Esophagus muscularis mucosa (tissue), 4 donors: ENCODE measurements around the gene MMP15.

Experiments used
- EP300 ChIP-seq: sonication (generic); formaldehyde crosslinking; IDR thresholded peaks from one replicate; pipeline ENCODE4 v1.6.1; 2017; ENCODE audit warnings: antibody characterized with exemption
- POLR2AphosphoS5 ChIP-seq, 2 donors: sonication (generic); formaldehyde crosslinking; IDR thresholded peaks; one replicate each; pipeline ENCODE4 v1.6.1; 2017; ENCODE audit warnings: antibody characterized with exemption in 2 of 2
- TF ChIP-seq, protein P1 (sequence below), 3 experiments: fragments of 200-600 bp in 2 of 3; fragments of 450-650 bp in 1 of 3; sonication (generic) in 2 of 3; IDR thresholded peaks; one replicate each; pipeline ENCODE4 v1.5.1; 2017 to 2019; ENCODE audit warnings: antibody characterized with exemption in 3 of 3, mild to moderate bottlenecking in 2 of 3, moderate library complexity in 1 of 3

DNA sequence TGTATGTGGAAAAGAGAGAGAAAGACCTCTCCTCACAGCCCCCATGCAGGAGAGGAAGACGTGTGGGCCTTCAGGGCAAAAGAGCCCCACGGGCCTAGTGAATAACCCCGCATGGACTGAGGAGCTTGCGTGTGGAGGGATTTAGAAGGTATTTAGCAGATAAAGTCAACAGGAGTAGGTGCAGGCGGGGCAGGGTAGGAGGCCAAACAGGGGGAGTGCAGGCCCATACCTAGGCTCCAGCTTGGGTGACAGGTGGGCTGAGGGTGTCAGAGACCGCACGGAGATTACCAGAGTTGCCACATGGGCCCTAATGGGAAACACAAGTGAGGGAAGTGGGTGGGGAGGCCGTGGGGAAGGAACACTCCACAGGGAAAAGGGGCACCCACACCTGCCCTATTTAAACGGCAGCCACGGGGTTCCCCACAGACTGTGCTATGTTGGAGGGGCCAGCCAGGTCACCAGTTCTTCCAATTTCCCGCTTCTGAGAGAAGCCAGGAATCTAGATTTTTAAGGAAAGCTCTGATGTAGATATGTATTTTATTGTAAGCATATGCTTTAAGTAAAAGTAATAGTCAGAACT, 46.5 kb upstream of the MMP15 start:
- TF ChIP-seq, protein P1, sequence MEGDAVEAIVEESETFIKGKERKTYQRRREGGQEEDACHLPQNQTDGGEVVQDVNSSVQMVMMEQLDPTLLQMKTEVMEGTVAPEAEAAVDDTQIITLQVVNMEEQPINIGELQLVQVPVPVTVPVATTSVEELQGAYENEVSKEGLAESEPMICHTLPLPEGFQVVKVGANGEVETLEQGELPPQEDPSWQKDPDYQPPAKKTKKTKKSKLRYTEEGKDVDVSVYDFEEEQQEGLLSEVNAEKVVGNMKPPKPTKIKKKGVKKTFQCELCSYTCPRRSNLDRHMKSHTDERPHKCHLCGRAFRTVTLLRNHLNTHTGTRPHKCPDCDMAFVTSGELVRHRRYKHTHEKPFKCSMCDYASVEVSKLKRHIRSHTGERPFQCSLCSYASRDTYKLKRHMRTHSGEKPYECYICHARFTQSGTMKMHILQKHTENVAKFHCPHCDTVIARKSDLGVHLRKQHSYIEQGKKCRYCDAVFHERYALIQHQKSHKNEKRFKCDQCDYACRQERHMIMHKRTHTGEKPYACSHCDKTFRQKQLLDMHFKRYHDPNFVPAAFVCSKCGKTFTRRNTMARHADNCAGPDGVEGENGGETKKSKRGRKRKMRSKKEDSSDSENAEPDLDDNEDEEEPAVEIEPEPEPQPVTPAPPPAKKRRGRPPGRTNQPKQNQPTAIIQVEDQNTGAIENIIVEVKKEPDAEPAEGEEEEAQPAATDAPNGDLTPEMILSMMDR (IDR thresholded peaks at IDR 0.05), result no peak
- TF ChIP-seq POLR2AphosphoS5 (IDR thresholded peaks at IDR 0.05) (no peak), EP300 (no peak)
